K562 (cell line): ENCODE measurements around the gene NMT1. TPM values are rescaled to one million over a fixed set of nuclear protein-coding genes. Genes with fewer than 3 reads are reported as not detected.

Experiments used
- BRD9 ChIP-seq: fragments of 450-650 bp; IDR thresholded peaks from 2 replicates; pipeline ENCODE4 v1.6.1; 2018; ENCODE audit warnings: low read depth; ENCODE audit not compliant: partially characterized antibody
- CCNT2 ChIP-seq: IDR thresholded peaks from 2 replicates; pipeline ENCODE4 v1.6.1; 2011; ENCODE audit warnings: borderline replicate concordance, low read depth, mild to moderate bottlenecking, moderate library complexity, mixed read lengths, low read length; ENCODE audit not compliant: insufficient read length; ENCODE audit errors: extremely low read depth
- CTCF ChIP-seq, 3 experiments: IDR thresholded peaks in 2 of 3; conservative IDR thresholded peaks in 1 of 3; 2 replicates each; pipeline ENCODE4 v1.5.1; 2011 to 2012; ENCODE audit warnings: low read length in 3 of 3, mild to moderate bottlenecking in 3 of 3, control low read depth in 2 of 3, improper control_type of control experiment in 1 of 3, inconsistent platforms in 1 of 3, low read depth in 1 of 3, mixed read lengths in 1 of 3, moderate library complexity in 1 of 3; ENCODE audit not compliant: insufficient read depth in 2 of 3
- DACH1 ChIP-seq: fragments of 450-650 bp; IDR thresholded peaks from 2 replicates; pipeline ENCODE4 v1.6.1; 2018; ENCODE audit not compliant: partially characterized antibody
- HDAC2 ChIP-seq: fragments of 450-650 bp; IDR thresholded peaks from 2 replicates; pipeline ENCODE4 v1.6.1; 2016; ENCODE audit warnings: mild to moderate bottlenecking
- HMG20B ChIP-seq: fragments of 250-450 bp; sonication (Bioruptor Pico); IDR thresholded peaks from 2 replicates; pipeline ENCODE4 v1.5.0; 2021; ENCODE audit warnings: mild to moderate bottlenecking
- HMGN3 ChIP-seq: IDR thresholded peaks from 2 replicates; pipeline ENCODE4 v1.6.1; 2011; ENCODE audit warnings: borderline replicate concordance, low read depth, mild to moderate bottlenecking, mixed read lengths, low read length; ENCODE audit not compliant: insufficient read length; ENCODE audit errors: extremely low read depth
- HMGXB4 ChIP-seq: sonication (generic); formaldehyde crosslinking; IDR thresholded peaks from 2 replicates; pipeline ENCODE4 v1.8.1; 2023; ENCODE audit warnings: mild to moderate bottlenecking, missing genetic modification reagents
- KDM1A ChIP-seq, 2 experiments: fragments of 450-650 bp; IDR thresholded peaks; 2 replicates each; pipeline ENCODE4 v1.6.1; 2016; ENCODE audit warnings: mild to moderate bottlenecking in 2 of 2
- KDM2B ChIP-seq: fragments of 250-450 bp; sonication (Bioruptor Pico); IDR thresholded peaks from 2 replicates; pipeline ENCODE4 v1.8.0; 2021; ENCODE audit warnings: mild to moderate bottlenecking, moderate library complexity
- KDM5B ChIP-seq: fragments of 200-600 bp; sonication (generic); IDR thresholded peaks from 2 replicates; pipeline ENCODE4 v1.6.1; 2012; ENCODE audit warnings: low read depth, mild to moderate bottlenecking, moderate library complexity, low read length, control low read depth, inconsistent platforms; ENCODE audit not compliant: insufficient replicate concordance
- KLF6 ChIP-seq: fragments of 250-450 bp; sonication (Bioruptor Pico); IDR thresholded peaks from 2 replicates; pipeline ENCODE4 v1.4.0; 2020; ENCODE audit warnings: mild to moderate bottlenecking, moderate library complexity, borderline replicate concordance
- MAZ ChIP-seq, 2 experiments: fragments of 450-650 bp in 1 of 2; sonication (generic) in 1 of 2; formaldehyde crosslinking; IDR thresholded peaks in 1 of 2; conservative IDR thresholded peaks in 1 of 2; 2 replicates each; pipeline versions ENCODE4 v1.4.0 to v1.5.0; 2020; ENCODE audit warnings: mild to moderate bottlenecking in 1 of 2, missing genetic modification reagents in 1 of 2
- MTA1 ChIP-seq: fragments of 450-650 bp; IDR thresholded peaks from 2 replicates; pipeline ENCODE4 v1.6.1; 2017; ENCODE audit warnings: borderline replicate concordance
- MTA3 ChIP-seq: fragments of 450-650 bp; formaldehyde crosslinking; IDR thresholded peaks from 2 replicates; pipeline ENCODE4 v1.6.1; 2017; ENCODE audit warnings: mild to moderate bottlenecking, borderline replicate concordance
- PTRF ChIP-seq: fragments of 450-650 bp; IDR thresholded peaks from 2 replicates; pipeline ENCODE4 v1.6.1; 2016; ENCODE audit warnings: mild to moderate bottlenecking, missing genetic modification characterization, missing compliant biosample characterization
- RBM25 ChIP-seq: fragments of 200-400 bp; formaldehyde crosslinking; IDR thresholded peaks from 2 replicates; pipeline ENCODE4 v1.6.1; 2018; ENCODE audit warnings: low read length, low read depth, moderate library complexity; ENCODE audit not compliant: severe bottlenecking
- STAG1 ChIP-seq: sonication (generic); formaldehyde crosslinking; IDR thresholded peaks from 2 replicates; pipeline ENCODE4 v1.5.0; 2020; ENCODE audit warnings: missing genetic modification reagents, borderline replicate concordance
- TAF7 ChIP-seq: fragments of 450-650 bp; IDR thresholded peaks from 2 replicates; pipeline ENCODE4 v1.6.1; 2016; ENCODE audit warnings: missing genetic modification characterization, missing compliant biosample characterization
- ZNF143 ChIP-seq: sonication (generic); formaldehyde crosslinking; IDR thresholded peaks from 2 replicates; pipeline ENCODE4 v1.9.0; 2022; ENCODE audit warnings: mild to moderate bottlenecking, missing genetic modification reagents
- ZNF174 ChIP-seq: fragments of 250-450 bp; sonication (Bioruptor Pico); IDR thresholded peaks from 2 replicates; pipeline ENCODE4 v1.4.0; 2020; ENCODE audit warnings: mild to moderate bottlenecking
- ZNF384 ChIP-seq: IDR thresholded peaks from 2 replicates; pipeline ENCODE4 v1.6.1; 2012; ENCODE audit warnings: low read depth, low read length, improper control_type of control experiment
- polyA plus RNA-seq, 8 experiments: library from polyadenylated mRNA; depleted of rRNA in 4 of 8; stranded (reverse) in 5 of 8; unstranded in 3 of 8; fragments of >200 nt; fragmentation: Nextera tagmentation in 2 of 8; fragmentation: Illumina TruSeq in 1 of 8; extraction: Ambion mirVana in 2 of 8; extraction: Trizol in 1 of 8; gene quantifications; 2 replicates each; pipeline versions ENCODE4 v1.2.1 to v1.2.3, GENCODE V29; 2011 to 2014; ENCODE audit warnings: inconsistent platforms in 1 of 8, missing spikeins in 1 of 8
- total RNA-seq, 7 experiments: library from RNA; depleted of rRNA in 6 of 7; stranded (reverse); fragments of >200 nt in 6 of 7; fragmentation: Illumina TruSeq in 2 of 7; extraction: Trizol in 2 of 7; gene quantifications; 2 replicates each; pipeline versions ENCODE4 v1.2.1 to v1.2.3, GENCODE V29; 2011 to 2021; ENCODE audit warnings: low replicate concordance in 1 of 7
- TF ChIP-seq, protein P1 (sequence below): fragments of 450-650 bp; formaldehyde crosslinking; IDR thresholded peaks from 2 replicates; pipeline ENCODE4 v1.4.0; 2020; ENCODE audit warnings: mild to moderate bottlenecking, moderate library complexity

The NMT1 gene
- total and polyA plus RNA-seq, 9 of the 15 experiments (the other 6 are each of a cell fraction or from before 2014, with no cell fraction given): 86.7 to 569 (median 213) TPM

- TF ChIP-seq CTCF (IDR thresholded peaks at IDR 0.05 in 2 of 3, conservative IDR thresholded peaks at IDR 0.05 in 1 of 3; ENCODE audit: insufficient read depth in 2 of 3, low read depth in 1 of 3, low read length in 3 of 3) (peak; percentile 70 to 91 (median 77)), BRD9 (peak; percentile 31), CCNT2 (no peak), KLF6 (CRISPR knock-in tag) (no peak), DACH1 (no peak), TAF7 (no peak), HMGXB4 (CRISPR knock-in tag) (peak; percentile 55; the same call in 1 of the 2 replicates), ZNF174 (no peak), ZNF143 (CRISPR knock-in tag) (no peak), HMG20B (CRISPR knock-in tag) (no peak), KDM2B (CRISPR knock-in tag) (peak; percentile 52; the same call in 1 of the 2 replicates), MTA3 (peak; percentile 65; the same call in 1 of the 2 replicates), STAG1 (CRISPR knock-in tag) (peak; percentile 21; the same call in 1 of the 2 replicates), KDM1A (IDR thresholded peaks at IDR 0.05) (peak in 1 of 2 experiments; percentile 73; a peak in 2 of 4 replicates), PTRF (no peak), RBM25 (peak; percentile 64), MAZ (CRISPR knock-in tag; conservative IDR thresholded peaks at IDR 0.05 in 1 of 2, IDR thresholded peaks at IDR 0.05 in 1 of 2) (peak in 1 of 2 experiments; percentile 65; a peak in 2 of 4 replicates), MTA1 (peak; percentile 24; the same call in 1 of the 2 replicates), KDM5B (peak; percentile 9), ZNF384 (no peak), HDAC2 (peak; percentile 74), HMGN3 (peak; percentile 10)
- TF ChIP-seq, protein P1, sequence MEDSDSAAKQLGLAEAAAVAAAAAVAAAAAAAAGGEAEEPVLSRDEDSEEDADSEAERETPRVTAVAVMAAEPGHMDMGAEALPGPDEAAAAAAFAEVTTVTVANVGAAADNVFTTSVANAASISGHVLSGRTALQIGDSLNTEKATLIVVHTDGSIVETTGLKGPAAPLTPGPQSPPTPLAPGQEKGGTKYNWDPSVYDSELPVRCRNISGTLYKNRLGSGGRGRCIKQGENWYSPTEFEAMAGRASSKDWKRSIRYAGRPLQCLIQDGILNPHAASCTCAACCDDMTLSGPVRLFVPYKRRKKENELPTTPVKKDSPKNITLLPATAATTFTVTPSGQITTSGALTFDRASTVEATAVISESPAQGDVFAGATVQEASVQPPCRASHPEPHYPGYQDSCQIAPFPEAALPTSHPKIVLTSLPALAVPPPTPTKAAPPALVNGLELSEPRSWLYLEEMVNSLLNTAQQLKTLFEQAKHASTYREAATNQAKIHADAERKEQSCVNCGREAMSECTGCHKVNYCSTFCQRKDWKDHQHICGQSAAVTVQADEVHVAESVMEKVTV: peak; percentile 32; the same call in 1 of the 2 replicates
Measured at GRCh38 chr17:45131616-45132319, 70.7 kb downstream of the NMT1 start (continued).
